NOMO-1 treated with DMSO at 0.1 percent for 48 hours (cell line): Measurements from ENCODE around the gene ARMC8.

Source experiments
- DNase-seq: peaks from one replicate; lab custom pipeline; 2025; ENCODE audit not compliant: unreplicated experiment; lab: John Stamatoyannopoulos, UW

The ARMC8 gene

DNA sequence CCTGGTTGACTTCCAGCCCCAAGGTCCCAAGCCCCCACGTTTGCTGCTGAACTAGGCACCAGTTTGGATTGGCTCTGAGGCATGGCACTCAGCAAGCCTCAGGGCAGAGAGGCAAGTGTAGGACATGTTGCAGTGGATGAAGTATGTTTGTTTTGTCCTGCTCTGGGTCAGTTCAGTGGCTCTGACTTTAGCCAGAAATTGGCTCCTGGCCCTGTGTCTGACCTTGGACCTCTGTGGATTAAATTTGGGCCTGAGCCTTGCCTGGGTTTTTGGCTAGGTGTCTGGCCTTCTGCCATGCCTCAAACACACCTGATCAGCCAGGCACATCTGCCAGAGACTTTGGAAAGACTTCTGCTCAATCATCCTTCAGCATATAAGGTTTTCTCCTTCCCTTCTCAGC, 157.7 kb downstream of the ARMC8 start:
- no peak for DNase-seq
